Raji (cell line): ENCODE results near the gene ELOF1.

Source experiments
- POLR2A ChIP-seq: IDR thresholded peaks from 2 replicates; pipeline ENCODE4 v1.6.1; 2011; ENCODE audit warnings: low read depth, low read length, control low read depth; ENCODE audit not compliant: insufficient read depth

The ELOF1 gene

GRCh38 chr19:11506967-11507366 is 52.1 kb downstream of the ELOF1 start:
- TF ChIP-seq POLR2A: no peak

- TF ChIP-seq POLR2A: no peak
Observed at GRCh38 chr19:11506101-11506555, 52.9 kb downstream of the ELOF1 start.

GRCh38 chr19:11505504-11506100 is 53.4 kb downstream of the ELOF1 start, which contains the start of gene ZNF653:
Gene ZNF653 (minus strand): TSS chr19:11505839. CDS start chr19:11505786, 53 bp downstream.
- TF ChIP-seq POLR2A: peak; percentile 2

- TF ChIP-seq POLR2A: no peak; the same call in 1 of the 2 replicates
Observed at GRCh38 chr19:11505032-11505503, 54.0 kb downstream of the ELOF1 start.

GRCh38 chr19:11504502-11505031 is 54.5 kb downstream of the ELOF1 start:
- TF ChIP-seq POLR2A: no peak
